Nephron progenitor cell (in vitro differentiated cells): Measurements from ENCODE around the gene DVL3.

Experiments
- DNase-seq: peaks from one replicate; pipeline ENCODE4 v3.0.0; 2021
- H3K27ac Mint-ChIP-seq: 2 replicates; pipeline ENCODE4 v1.8.0; 2021; ENCODE audit warnings: mild to moderate bottlenecking, moderate library complexity, mixed read lengths
- H3K27me3 Mint-ChIP-seq: 2 replicates; pipeline ENCODE4 v1.8.0; 2021; ENCODE audit warnings: mild to moderate bottlenecking, low read depth, mixed read lengths; ENCODE audit not compliant: poor library complexity
- H3K36me3 Mint-ChIP-seq: 2 replicates; pipeline ENCODE4 v1.8.0; 2021; ENCODE audit warnings: low read depth, mixed read lengths
- H3K4me1 Mint-ChIP-seq: 2 replicates; pipeline ENCODE4 v1.8.0; 2021; ENCODE audit warnings: mixed read lengths
- H3K4me3 Mint-ChIP-seq: 2 replicates; pipeline ENCODE4 v1.8.0; 2021; ENCODE audit warnings: mild to moderate bottlenecking, moderate library complexity, mixed read lengths
- H3K9me3 Mint-ChIP-seq: 2 replicates; pipeline ENCODE4 v1.8.0; 2021; ENCODE audit warnings: mild to moderate bottlenecking, moderate library complexity, mixed read lengths
- TF ChIP-seq, protein P1 (sequence below): fragments of 200-600 bp; sonication (generic); IDR thresholded peaks from 2 replicates; pipeline ENCODE4 v1.5.0; 2021; ENCODE audit warnings: antibody characterized with exemption

DVL3 gene

DNA sequence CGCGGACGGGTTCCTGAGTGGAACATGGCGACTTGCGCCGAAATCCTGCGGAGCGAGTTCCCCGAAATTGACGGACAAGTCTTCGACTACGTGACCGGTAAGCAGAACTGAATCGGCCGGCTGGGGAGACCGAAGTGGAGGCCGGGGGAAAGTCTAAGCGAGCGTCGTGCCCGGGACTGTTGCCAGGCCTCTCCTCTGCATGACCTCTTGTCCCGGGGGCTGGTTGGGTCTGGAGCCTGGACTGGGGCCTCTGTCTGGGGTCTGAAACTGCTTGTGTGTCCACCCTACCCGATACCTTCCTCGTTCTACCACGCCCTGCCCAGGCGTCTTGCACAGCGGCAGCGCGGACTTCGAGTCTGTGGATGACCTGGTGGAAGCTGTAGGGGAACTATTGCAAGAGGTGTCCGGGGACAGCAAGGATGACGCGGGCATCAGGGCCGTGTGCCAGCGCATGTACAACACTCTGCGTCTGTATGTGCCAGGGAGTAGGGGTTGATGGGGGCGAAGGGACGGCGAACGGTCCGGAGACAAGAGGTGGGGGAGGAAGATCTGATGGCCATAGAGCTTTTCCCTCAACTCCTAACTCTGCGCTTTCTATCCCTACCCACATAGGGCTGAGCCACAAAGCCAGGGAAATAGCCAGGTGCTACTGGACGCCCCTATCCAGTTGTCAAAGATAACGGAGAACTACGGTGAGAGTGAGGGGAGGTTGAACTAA, 31.2 kb downstream of the DVL3 start, which contains the start of gene ABCF3:
TSS of gene ABCF3 (plus strand) at position 16 of the 718 bp plus-strand sequence. CDS start at position 25, 9 bp downstream.
- H3K36me3 Mint-ChIP-seq = peaks cover 49% of the 10 kb centered on the region
- H3K4me1 Mint-ChIP-seq = peaks cover 30% of the 10 kb centered on the region
- DNase-seq = no peak

DNA sequence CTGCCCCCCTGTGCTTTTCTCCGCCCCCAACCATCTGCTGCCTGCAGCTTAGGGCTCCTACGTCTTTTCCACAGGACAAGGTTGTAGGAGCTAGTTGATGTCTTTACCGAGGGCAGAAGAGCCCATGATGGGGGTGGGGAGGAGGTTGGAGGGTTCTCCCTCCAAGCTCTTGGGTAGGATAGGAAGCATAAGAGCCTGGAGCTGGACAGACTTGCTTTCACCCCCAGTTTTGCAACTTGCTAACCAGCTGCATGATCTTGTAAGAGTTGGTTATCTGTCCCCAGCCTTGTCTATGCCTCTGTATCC, 31.7 kb downstream of the DVL3 start:
- TF ChIP-seq, protein P1, sequence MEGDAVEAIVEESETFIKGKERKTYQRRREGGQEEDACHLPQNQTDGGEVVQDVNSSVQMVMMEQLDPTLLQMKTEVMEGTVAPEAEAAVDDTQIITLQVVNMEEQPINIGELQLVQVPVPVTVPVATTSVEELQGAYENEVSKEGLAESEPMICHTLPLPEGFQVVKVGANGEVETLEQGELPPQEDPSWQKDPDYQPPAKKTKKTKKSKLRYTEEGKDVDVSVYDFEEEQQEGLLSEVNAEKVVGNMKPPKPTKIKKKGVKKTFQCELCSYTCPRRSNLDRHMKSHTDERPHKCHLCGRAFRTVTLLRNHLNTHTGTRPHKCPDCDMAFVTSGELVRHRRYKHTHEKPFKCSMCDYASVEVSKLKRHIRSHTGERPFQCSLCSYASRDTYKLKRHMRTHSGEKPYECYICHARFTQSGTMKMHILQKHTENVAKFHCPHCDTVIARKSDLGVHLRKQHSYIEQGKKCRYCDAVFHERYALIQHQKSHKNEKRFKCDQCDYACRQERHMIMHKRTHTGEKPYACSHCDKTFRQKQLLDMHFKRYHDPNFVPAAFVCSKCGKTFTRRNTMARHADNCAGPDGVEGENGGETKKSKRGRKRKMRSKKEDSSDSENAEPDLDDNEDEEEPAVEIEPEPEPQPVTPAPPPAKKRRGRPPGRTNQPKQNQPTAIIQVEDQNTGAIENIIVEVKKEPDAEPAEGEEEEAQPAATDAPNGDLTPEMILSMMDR = no peak

More for the DNA sequence above, 31.2 kb downstream of the DVL3 start, which contains the start of gene ABCF3:
- H3K27ac Mint-ChIP-seq = peak within 1 kb of the TSS; percentile 95
- H3K27me3 Mint-ChIP-seq = no peaks in the 10 kb centered on the region
- peak within 1 kb of the TSS; percentile 99 for H3K4me3 Mint-ChIP-seq
- TF ChIP-seq, protein P1 = no peak
- no peaks in the 10 kb centered on the region for H3K9me3 Mint-ChIP-seq

DNA sequence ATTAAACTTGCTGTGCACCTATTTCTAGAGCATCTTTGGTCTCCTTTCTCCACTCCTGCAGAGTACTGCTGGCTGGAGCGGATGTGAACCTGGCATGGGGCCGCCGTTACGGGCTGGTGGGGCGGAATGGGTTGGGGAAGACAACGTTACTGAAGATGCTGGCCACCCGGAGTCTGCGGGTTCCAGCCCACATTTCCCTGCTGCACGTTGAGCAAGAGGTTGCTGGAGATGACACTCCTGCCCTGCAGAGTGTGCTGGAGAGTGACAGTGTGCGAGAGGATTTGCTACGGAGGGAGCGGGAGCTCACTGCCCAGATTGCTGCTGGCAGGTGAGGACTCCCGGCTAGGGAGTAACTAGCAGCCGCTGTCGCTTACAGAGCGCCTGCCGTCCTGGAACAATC, 32.9 kb downstream of the DVL3 start:
- H3K27ac Mint-ChIP-seq = no peak overlapping the region
- H3K4me1 Mint-ChIP-seq = peaks cover 30% of the 10 kb centered on the region
- TF ChIP-seq, protein P1 = no peak
- H3K27me3 Mint-ChIP-seq = no peaks in the 10 kb centered on the region
- H3K9me3 Mint-ChIP-seq = no peaks in the 10 kb centered on the region
- DNase-seq = no peak
- peaks cover 49% of the 10 kb centered on the region for H3K36me3 Mint-ChIP-seq
- H3K4me3 Mint-ChIP-seq = no peak overlapping the region

More for the DNA sequence above, 31.7 kb downstream of the DVL3 start:
- Mint-ChIP-seq H3K4me3 (peak overlapping the region; percentile 99), H3K9me3 (no peaks in the 10 kb centered on the region), H3K4me1 (peaks cover 30% of the 10 kb centered on the region), H3K27ac (peak overlapping the region; percentile 95), H3K27me3 (no peaks in the 10 kb centered on the region), H3K36me3 (peaks cover 46% of the 10 kb centered on the region)
- DNase-seq = no peak

DNA sequence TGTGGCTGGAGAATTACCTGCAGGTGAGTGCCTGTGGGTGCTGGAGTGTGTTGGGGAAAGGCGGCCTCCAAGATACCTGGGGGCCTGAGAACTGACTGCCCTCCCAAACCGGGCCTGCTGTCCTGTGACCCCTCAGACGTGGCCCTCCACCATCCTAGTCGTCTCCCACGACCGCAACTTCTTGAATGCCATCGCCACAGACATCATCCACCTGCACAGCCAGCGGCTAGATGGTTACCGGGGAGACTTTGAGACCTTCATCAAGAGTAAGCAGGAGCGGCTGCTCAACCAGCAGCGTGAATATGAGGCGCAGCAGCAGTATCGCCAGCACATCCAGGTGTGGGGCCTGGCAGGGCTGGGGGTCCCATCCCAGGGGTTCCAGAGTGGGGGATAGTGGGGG, 34.2 kb downstream of the DVL3 start:
- H3K9me3 Mint-ChIP-seq = no peaks in the 10 kb centered on the region
- H3K4me3 Mint-ChIP-seq = no peak overlapping the region
- no peaks in the 10 kb centered on the region for H3K27me3 Mint-ChIP-seq
- peaks cover 51% of the 10 kb centered on the region for H3K36me3 Mint-ChIP-seq
- TF ChIP-seq, protein P1 = no peak
- H3K27ac Mint-ChIP-seq = no peak overlapping the region
- no peak for DNase-seq
- peaks cover 30% of the 10 kb centered on the region for H3K4me1 Mint-ChIP-seq

DNA sequence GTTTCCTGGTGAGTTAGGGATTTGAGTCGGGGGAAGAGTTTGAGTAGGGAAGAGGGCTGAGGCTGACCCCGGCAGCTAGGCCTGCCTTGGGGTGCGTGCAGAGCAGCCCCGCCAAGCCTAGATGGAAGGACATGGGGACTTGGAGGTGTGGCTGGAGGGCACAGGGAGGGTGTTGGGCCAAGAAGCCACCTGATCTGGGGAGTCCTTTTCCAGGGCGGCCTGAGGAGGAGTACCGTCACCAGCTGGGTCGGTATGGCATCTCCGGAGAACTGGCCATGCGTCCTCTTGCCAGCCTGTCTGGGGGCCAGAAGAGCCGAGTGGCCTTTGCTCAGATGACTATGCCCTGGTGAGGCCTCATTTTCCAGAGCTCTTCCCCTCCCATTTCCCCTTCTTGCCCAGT, 37.7 kb downstream of the DVL3 start:
- no peak for DNase-seq
- Mint-ChIP-seq H3K27ac (no peak overlapping the region), H3K9me3 (no peaks in the 10 kb centered on the region), H3K27me3 (no peaks in the 10 kb centered on the region), H3K36me3 (peaks cover 44% of the 10 kb centered on the region), H3K4me3 (no peak overlapping the region), H3K4me1 (peaks cover 2% of the 10 kb centered on the region)
- TF ChIP-seq, protein P1 = no peak

DNA sequence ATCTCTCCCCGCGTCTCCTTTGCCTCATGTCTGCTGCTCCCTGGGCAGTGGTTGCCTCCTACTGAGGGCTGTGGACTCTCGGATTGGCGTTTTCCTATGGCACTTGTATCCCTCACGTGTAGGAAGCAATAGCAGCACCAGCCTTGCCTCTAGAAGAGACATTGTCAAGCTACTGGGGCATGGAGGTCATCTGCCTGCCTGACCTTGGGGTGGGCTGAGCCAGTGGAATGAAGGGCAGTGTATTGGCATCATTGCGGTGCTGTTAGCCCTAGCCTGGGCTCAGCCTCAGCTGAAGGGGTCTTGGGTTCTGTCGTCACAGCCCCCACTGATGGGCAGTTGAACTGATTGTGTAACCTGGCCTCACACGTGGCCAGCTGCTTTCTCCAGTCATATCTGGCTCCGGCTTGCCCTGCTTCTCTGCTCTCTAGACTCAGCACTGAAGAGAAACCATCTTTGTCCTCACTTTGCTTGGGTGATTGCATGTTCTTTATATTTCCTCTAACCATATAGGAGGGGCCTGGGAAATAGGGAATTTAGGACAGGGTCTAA, 38.9 kb downstream of the DVL3 start:
- Mint-ChIP-seq H3K4me1 (no peaks in the 10 kb centered on the region), H3K36me3 (peaks cover 34% of the 10 kb centered on the region), H3K9me3 (no peaks in the 10 kb centered on the region), H3K27ac (peak overlapping the region; percentile 11), H3K4me3 (no peak overlapping the region), H3K27me3 (no peaks in the 10 kb centered on the region)
- no peak for DNase-seq
- TF ChIP-seq, protein P1 = no peak
